ENCODE measurements around the gene SLC49A4. TPM values are rescaled to one million over a fixed set of nuclear protein-coding genes. Genes with fewer than 3 reads are reported as not detected.

Gene SLC49A4
- total and polyA plus RNA-seq, 2 of the 13 experiments (the other 11 are each of a cell fraction or from before 2014, with no cell fraction given): 6.5 to 16.3 TPM

- peak; percentile 82 for TF ChIP-seq TAF15 (IDR thresholded peaks at IDR 0.05; ENCODE audit: low read depth, low read length, poor library complexity, severe bottlenecking)
- TF ChIP-seq ZNF563 (CRISPR knock-in tag; IDR thresholded peaks at IDR 0.05): peak; percentile 93
- TF ChIP-seq KAT7 (CRISPR knock-in tag; IDR thresholded peaks at IDR 0.05; ENCODE audit: borderline replicate concordance): peak; percentile 53; the same call in 1 of the 2 replicates
- TF ChIP-seq MBD4 (IDR thresholded peaks at IDR 0.05; ENCODE audit: borderline replicate concordance, low read length): no peak
- TF ChIP-seq ZNF737 (CRISPR knock-in tag; IDR thresholded peaks at IDR 0.05; ENCODE audit: borderline replicate concordance): no peak; the same call in 1 of the 2 replicates
- TF ChIP-seq RFXANK (CRISPR knock-in tag; IDR thresholded peaks at IDR 0.05): peak; percentile 81; the same call in 1 of the 2 replicates
- 0 out of 2 replicates have a peak, but pooled peaks have one; percentile 21 for TF ChIP-seq SPEN (CRISPR knock-in tag; IDR thresholded peaks at IDR 0.05; ENCODE audit: low read depth)
- no peak for TF ChIP-seq ZSCAN20 (CRISPR knock-in tag; IDR thresholded peaks at IDR 0.05; ENCODE audit: borderline replicate concordance)
- peak; percentile 33; the same call in 1 of the 2 replicates for TF ChIP-seq FOSL1 (CRISPR knock-in tag; IDR thresholded peaks at IDR 0.05; ENCODE audit: borderline replicate concordance)
- no peak for TF ChIP-seq ZBTB8A (CRISPR knock-in tag; IDR thresholded peaks at IDR 0.05; ENCODE audit: borderline replicate concordance, low read depth)
- TF ChIP-seq GATAD2A (CRISPR knock-in tag; IDR thresholded peaks at IDR 0.05): peak; percentile 50
- no peak for TF ChIP-seq ZNF160 (CRISPR knock-in tag; IDR thresholded peaks at IDR 0.05)
- peak; percentile 72; the same call in 1 of the 2 replicates for TF ChIP-seq ZNF773 (CRISPR knock-in tag; IDR thresholded peaks at IDR 0.05; ENCODE audit: borderline replicate concordance)
- peak; percentile 82 for TF ChIP-seq KLF6 (CRISPR knock-in tag; IDR thresholded peaks at IDR 0.05)
- no peak for TF ChIP-seq ZNF136 (CRISPR knock-in tag; IDR thresholded peaks at IDR 0.05; ENCODE audit: low read depth)
- 0 out of 2 replicates have a peak, but pooled peaks have one; percentile 36 for TF ChIP-seq ZNF674 (CRISPR knock-in tag; IDR thresholded peaks at IDR 0.05; ENCODE audit: low read depth)
- TF ChIP-seq MAX (IDR thresholded peaks at IDR 0.05): peak; percentile 98
- TF ChIP-seq ARID5B (CRISPR knock-in tag; IDR thresholded peaks at IDR 0.05): peak; percentile 55; the same call in 1 of the 2 replicates
- no peak for TF ChIP-seq SP1 (IDR thresholded peaks at IDR 0.05)
- peak; percentile 53; the same call in 1 of the 2 replicates for TF ChIP-seq SP1 (CRISPR knock-in tag; IDR thresholded peaks at IDR 0.05)
- peak; percentile 36; the same call in 1 of the 2 replicates for TF ChIP-seq POLR2AphosphoS5 (IDR thresholded peaks at IDR 0.05; ENCODE audit: low read depth, low read length)
- TF ChIP-seq, protein P1, sequence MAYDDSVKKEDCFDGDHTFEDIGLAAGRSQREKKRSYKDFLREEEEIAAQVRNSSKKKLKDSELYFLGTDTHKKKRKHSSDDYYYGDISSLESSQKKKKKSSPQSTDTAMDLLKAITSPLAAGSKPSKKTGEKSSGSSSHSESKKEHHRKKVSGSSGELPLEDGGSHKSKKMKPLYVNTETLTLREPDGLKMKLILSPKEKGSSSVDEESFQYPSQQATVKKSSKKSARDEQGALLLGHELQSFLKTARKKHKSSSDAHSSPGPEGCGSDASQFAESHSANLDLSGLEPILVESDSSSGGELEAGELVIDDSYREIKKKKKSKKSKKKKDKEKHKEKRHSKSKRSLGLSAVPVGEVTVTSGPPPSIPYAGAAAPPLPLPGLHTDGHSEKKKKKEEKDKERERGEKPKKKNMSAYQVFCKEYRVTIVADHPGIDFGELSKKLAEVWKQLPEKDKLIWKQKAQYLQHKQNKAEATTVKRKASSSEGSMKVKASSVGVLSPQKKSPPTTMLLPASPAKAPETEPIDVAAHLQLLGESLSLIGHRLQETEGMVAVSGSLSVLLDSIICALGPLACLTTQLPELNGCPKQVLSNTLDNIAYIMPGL (CRISPR knock-in tag; IDR thresholded peaks at IDR 0.05; ENCODE audit: borderline replicate concordance in 1 of 2, low read depth in 1 of 2): no peak; a peak in 1 of 4 replicates
These were observed 1.1 kb upstream of the SLC49A4 start, which contains the start of gene HSPBAP1 (continued) for GRCh38 chr3:122793568-122794416.

Data from HepG2 (cell line).